ENCODE measurements around the gene ZBTB47. TPM values are rescaled to one million over a fixed set of nuclear protein-coding genes. Genes with fewer than 3 reads are reported as not detected.

Gene ZBTB47
- polyA plus RNA-seq, 1 donor = 36.9 TPM

GRCh38 chr3:42712344-42712648 lies 58.8 kb downstream of the ZBTB47 start:
- no peak for DNase-seq (ENCODE audit: low read depth)

GRCh38 chr3:42712688-42713372 lies 59.3 kb downstream of the ZBTB47 start:
- no peak for DNase-seq (ENCODE audit: low read depth)

GRCh38 chr3:42713747-42714146 lies 60.2 kb downstream of the ZBTB47 start:
- no peak for DNase-seq (ENCODE audit: low read depth)

DNA sequence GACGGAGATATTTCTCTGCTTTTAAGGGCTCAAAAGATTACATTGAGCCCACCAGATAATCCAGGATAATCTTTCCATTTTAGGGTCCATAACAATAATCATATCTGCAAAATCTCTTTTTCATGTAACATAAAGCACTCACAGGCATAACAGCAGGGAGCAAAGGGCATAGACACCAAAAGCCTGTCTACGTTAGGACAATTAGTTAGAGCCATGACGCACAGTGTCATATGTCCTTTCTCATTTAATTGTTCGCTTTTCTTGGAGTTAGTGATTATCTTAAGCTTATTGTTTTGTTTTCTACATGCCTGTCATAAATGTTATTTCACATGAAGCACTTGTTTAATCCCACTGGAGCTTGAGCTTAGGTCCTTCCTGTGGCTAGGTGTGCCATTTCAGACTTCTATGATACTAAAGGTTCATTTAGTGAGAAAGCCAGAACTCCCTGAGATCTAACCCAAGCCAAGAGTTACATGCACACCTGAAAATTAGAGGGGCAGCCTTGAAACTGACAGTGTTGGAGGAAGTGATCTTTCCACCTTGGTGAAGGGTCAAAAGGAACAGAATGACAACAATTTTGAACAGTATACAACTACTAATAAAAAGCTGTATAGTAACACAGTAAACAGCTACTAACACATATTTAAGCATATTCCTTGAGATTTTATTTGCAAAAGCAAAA lies 60.8 kb downstream of the ZBTB47 start:
- no peak for DNase-seq (ENCODE audit: low read depth)

Other genes starting within 250 kb of the ZBTB47 start
- gene LYZL4, start 243.1 kb upstream of the ZBTB47 start, polyA plus RNA-seq (ENCODE audit: insufficient read length) = not detected
- 1.6 TPM for gene VIPR1, start 151.1 kb upstream of the ZBTB47 start, polyA plus RNA-seq (ENCODE audit: insufficient read length)
- 19.6 TPM for gene SEC22C, start 71.7 kb upstream of the ZBTB47 start, polyA plus RNA-seq (ENCODE audit: insufficient read length)
- gene SS18L2, start 62.8 kb upstream of the ZBTB47 start, polyA plus RNA-seq (ENCODE audit: insufficient read length) = 9.6 TPM
- gene NKTR, start 53.0 kb upstream of the ZBTB47 start, polyA plus RNA-seq (ENCODE audit: insufficient read length) = 94.1 TPM
- 162 TPM for gene KLHL40, start 31.8 kb downstream of the ZBTB47 start, polyA plus RNA-seq (ENCODE audit: insufficient read length)
- 73.4 TPM for gene HHATL, start 49.1 kb downstream of the ZBTB47 start, polyA plus RNA-seq (ENCODE audit: insufficient read length)
- 0.67 TPM for gene CCDC13, start 119.6 kb downstream of the ZBTB47 start, polyA plus RNA-seq (ENCODE audit: insufficient read length)
- gene HIGD1A, start 150.8 kb downstream of the ZBTB47 start, polyA plus RNA-seq (ENCODE audit: insufficient read length) = 71.7 TPM
- gene ACKR2, start 155.7 kb downstream of the ZBTB47 start, polyA plus RNA-seq (ENCODE audit: insufficient read length) = 0.46 TPM
- 0.09 TPM for gene CYP8B1, start 222.2 kb downstream of the ZBTB47 start, polyA plus RNA-seq (ENCODE audit: insufficient read length)

Data from forelimb muscle (tissue), 1 donor.